ENCODE results near the gene PEX7. TPM values are rescaled to one million over a fixed set of nuclear protein-coding genes. Genes with fewer than 3 reads are reported as not detected.
A peak's percentile ranks its signal among the peaks of the same experiment; 100 is the strongest.

PEX7 gene
- total and polyA plus RNA-seq, 2 experiments from 2014 or later, result 11.8 to 13.5 TPM

- DNase-seq (ENCODE audit: low spot score), result peak; percentile 61
- H3K4me1 Mint-ChIP-seq, result peaks cover 15% of the 10 kb centered on the region
- Histone ChIP-seq H3K27ac (ENCODE audit: low read depth) (no peak overlapping the region), H2AFZ (peak overlapping the region; percentile 95), H3K79me2 (replicated peaks; ENCODE audit: insufficient read depth) (no peaks in the 10 kb centered on the region), H3K4me3 (peak overlapping the region; percentile 68), H3F3A (replicated peaks; ENCODE audit: low read depth) (peaks cover 11% of the 10 kb centered on the region), H3K9me2 (ENCODE audit: insufficient read depth) (peaks cover 5% of the 10 kb centered on the region; the same call in 1 of the 2 replicates), H3K36me3 (ENCODE audit: insufficient read depth) (no peaks in the 10 kb centered on the region), H3K4me1 (ENCODE audit: insufficient read depth) (peaks cover 20% of the 10 kb centered on the region), H3K4me2 (peak overlapping the region; percentile 89), H4K20me1 (replicated peaks; ENCODE audit: insufficient read depth) (no peaks in the 10 kb centered on the region), H3K27me3 (ENCODE audit: insufficient read depth) (peaks cover 74% of the 10 kb centered on the region)
- H3K36me3 Mint-ChIP-seq (ENCODE audit: low read depth), result no peaks in the 10 kb centered on the region
- TF ChIP-seq EZH2 (IDR thresholded peaks at IDR 0.05; ENCODE audit: low read depth, unreplicated experiment) (peak; percentile 82), CTCF (conservative IDR thresholded peaks at IDR 0.05; ENCODE audit: low read depth in 2 of 2) (no peak)
- no peak overlapping the region for H3K27ac Mint-ChIP-seq
- peak; percentile 2; the same call in 2 of the 3 replicates for ATAC-seq
- peak overlapping the region; percentile 73 for H3K4me3 Mint-ChIP-seq
- H3K9me3 Mint-ChIP-seq, result no peaks in the 10 kb centered on the region
- H3K27me3 Mint-ChIP-seq (ENCODE audit: insufficient read depth, low read depth, poor library complexity), result peaks cover 53% of the 10 kb centered on the region
These were observed 98.4 kb downstream of the PEX7 start for GRCh38 chr6:136920671-136921380.

GRCh38 chr6:136921381-136921935, 99.1 kb downstream of the PEX7 start:
- no peak overlapping the region for H3K27ac ChIP-seq (ENCODE audit: low read depth)
- peaks cover 5% of the 10 kb centered on the region; the same call in 1 of the 2 replicates for H3K9me2 ChIP-seq (ENCODE audit: insufficient read depth)
- Mint-ChIP-seq H3K36me3 (ENCODE audit: low read depth) (no peaks in the 10 kb centered on the region), H3K4me3 (peak overlapping the region; percentile 75), H3K4me1 (peaks cover 15% of the 10 kb centered on the region), H3K9me3 (no peaks in the 10 kb centered on the region), H3K27me3 (ENCODE audit: insufficient read depth, low read depth, poor library complexity) (peaks cover 51% of the 10 kb centered on the region), H3K27ac (no peak overlapping the region)
- ATAC-seq (peak; percentile 30), DNase-seq (ENCODE audit: low spot score) (peak; percentile 49)
- H3K79me2 ChIP-seq (replicated peaks; ENCODE audit: insufficient read depth), result no peaks in the 10 kb centered on the region
- peaks cover 20% of the 10 kb centered on the region for H3K4me1 ChIP-seq (ENCODE audit: insufficient read depth)
- H2AFZ ChIP-seq, result peak overlapping the region; percentile 95
- H3K4me3 ChIP-seq, result peak overlapping the region; percentile 68
- H3F3A ChIP-seq (replicated peaks; ENCODE audit: low read depth), result peaks cover 11% of the 10 kb centered on the region
- TF ChIP-seq CREB1 (CRISPR knock-in tag; IDR thresholded peaks at IDR 0.05; ENCODE audit: low read depth) (peak; percentile 4; the same call in 1 of the 2 replicates), ZNF462 (CRISPR knock-in tag; IDR thresholded peaks at IDR 0.05) (no peak)
- no peaks in the 10 kb centered on the region for H3K36me3 ChIP-seq (ENCODE audit: insufficient read depth)
- H3K4me2 ChIP-seq, result peak overlapping the region; percentile 89
- no peaks in the 10 kb centered on the region for H4K20me1 ChIP-seq (replicated peaks; ENCODE audit: insufficient read depth)
- peaks cover 80% of the 10 kb centered on the region for H3K27me3 ChIP-seq (ENCODE audit: insufficient read depth)
